Measurements from ENCODE around the gene PLEKHA7. TPM values are rescaled to one million over a fixed set of nuclear protein-coding genes. Genes with fewer than 3 reads are reported as not detected.
A peak's percentile ranks its signal among the peaks of the same experiment; 100 is the strongest.

PLEKHA7 gene
- total RNA-seq, 1 donor from 2014 or later = 4.8 TPM

DNA sequence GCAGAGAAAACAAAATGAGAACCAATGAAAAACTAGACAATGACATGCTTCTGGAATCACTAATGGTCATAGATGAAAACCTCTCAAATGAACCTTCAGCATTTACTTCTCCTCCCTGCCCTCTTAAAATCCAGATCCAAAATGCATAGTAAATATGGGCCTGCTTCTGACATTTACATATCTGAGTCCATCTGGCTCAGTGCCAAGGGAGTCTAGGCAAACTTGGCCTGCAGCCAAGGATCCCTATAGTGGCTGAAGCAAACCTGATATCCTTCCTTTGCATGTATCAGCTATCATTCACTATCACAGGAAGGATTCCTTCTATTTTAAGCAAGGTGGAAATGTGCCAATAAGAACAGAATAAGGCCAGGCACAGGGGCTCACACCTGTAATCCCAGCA lies 170.9 kb downstream of the PLEKHA7 start:
- peak; percentile 13 to 53 for DNase-seq (ENCODE audit: low read depth in 2 of 2)

DNA sequence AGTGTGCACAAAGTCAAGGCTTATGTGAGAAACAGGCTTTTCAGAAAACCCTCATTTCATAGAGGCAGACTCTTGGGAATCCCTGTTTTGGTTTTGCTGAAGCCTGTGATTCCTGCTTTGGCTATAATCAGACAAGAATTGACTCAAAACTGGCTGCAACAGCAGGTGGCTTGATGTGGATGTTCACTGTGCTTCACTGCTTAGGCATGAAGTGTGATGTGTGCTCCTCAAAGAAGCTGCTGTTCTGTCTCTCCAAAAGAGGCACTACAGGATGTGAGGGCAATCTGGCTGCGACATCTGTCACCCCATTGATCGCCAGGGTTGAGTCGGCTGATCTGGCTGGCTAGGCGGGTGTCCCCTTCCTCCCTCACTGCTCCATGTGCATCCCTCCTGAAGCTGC lies 172.2 kb downstream of the PLEKHA7 start:
- DNase-seq (ENCODE audit: low read depth in 2 of 2) = no peak

DNA sequence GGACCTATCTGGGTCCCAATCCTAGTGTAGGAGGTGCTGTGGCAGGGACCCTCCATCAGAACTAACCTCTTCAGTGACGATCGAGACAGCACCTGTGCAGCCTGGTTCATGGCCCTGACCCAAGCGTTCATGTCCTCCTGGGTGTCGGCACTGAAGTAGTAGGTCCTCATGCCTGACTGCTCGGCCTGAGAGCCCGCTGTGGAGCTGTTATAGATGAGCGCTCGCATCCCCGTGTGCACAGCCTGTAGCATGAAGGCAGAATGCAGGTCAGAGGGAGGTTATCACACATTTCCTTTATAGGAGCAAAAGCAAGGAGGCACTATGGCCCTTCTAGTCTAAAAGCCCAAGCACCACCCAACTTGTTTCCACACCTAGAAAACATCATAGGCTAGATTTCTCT lies 172.7 kb downstream of the PLEKHA7 start:
- no peak for DNase-seq (ENCODE audit: low read depth in 2 of 2)

- DNase-seq (ENCODE audit: low read depth in 2 of 2) = no peak
Measured at GRCh38 chr11:16840951-16841350, 173.3 kb downstream of the PLEKHA7 start.

DNA sequence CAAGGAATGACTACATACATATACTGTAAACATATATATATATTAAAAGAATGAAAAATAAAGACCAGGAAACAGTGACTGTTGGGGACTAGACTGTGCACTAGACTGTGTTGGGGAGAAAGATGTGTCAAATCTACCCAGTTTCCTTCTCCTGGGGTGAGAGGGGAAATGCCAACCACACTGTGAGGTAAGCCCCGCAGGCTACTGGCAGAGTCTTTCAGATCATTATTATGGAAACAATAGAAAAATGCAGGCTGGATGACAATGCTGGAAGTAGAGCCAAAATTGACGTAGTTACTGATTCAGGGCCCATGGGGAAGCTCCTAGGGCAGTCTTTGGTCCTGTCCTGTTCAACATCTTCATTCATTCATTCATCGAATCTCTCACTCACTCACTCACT lies 174.4 kb downstream of the PLEKHA7 start:
- peak; percentile 41 to 78 for DNase-seq (ENCODE audit: low read depth in 2 of 2)

DNA sequence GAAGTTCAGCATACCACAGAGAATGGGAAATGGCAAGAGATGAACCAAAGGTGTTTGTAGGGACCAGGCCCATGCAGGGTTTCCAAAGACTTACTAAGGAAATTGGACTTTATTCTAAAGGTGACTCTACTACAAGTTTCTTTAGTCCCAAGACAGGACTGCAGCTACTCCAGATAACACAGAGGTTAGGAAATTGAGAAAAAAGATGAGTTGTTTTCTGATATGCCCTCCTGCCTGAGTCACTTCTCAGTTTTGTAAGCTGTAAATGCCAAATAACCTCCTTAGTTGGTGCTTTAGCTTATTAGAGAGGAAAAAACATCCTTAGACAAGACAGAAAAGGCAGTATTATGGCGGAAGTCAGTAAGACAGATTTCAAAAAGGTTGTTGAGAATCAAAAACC lies 179.8 kb downstream of the PLEKHA7 start:
- DNase-seq (ENCODE audit: low read depth in 2 of 2) = no peak

DNA sequence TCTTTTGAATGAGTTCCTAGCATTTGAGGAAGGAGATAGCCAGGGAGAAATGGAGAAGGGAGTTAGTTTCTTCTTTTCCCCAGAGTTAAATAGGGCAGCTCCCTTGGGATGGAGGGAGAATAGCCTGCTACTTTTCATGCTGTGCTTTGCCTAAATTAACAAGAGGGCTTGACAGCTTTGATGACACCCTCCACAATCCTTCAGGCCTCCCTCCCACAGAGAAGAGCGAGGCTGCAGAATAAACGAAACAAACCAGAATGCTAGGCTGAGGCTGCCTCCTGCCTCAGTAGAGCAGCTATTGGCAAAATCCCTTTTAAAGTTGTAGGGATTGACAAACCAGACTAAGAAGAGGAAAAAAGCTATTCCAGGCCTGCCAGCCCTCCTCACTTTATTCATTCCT lies 181.2 kb downstream of the PLEKHA7 start:
- DNase-seq (ENCODE audit: low read depth in 2 of 2) = no peak

- no peak for DNase-seq (ENCODE audit: low read depth in 2 of 2)
Measured at GRCh38 chr11:16832193-16832539, 182.0 kb downstream of the PLEKHA7 start.

GRCh38 chr11:16831316-16832192 lies 182.7 kb downstream of the PLEKHA7 start:
- peak in 1 of 2 donors; percentile 37 for DNase-seq (ENCODE audit: low read depth in 2 of 2)

- no peak for DNase-seq (ENCODE audit: low read depth in 2 of 2)
Measured at GRCh38 chr11:16827139-16827538, 187.1 kb downstream of the PLEKHA7 start.

DNA sequence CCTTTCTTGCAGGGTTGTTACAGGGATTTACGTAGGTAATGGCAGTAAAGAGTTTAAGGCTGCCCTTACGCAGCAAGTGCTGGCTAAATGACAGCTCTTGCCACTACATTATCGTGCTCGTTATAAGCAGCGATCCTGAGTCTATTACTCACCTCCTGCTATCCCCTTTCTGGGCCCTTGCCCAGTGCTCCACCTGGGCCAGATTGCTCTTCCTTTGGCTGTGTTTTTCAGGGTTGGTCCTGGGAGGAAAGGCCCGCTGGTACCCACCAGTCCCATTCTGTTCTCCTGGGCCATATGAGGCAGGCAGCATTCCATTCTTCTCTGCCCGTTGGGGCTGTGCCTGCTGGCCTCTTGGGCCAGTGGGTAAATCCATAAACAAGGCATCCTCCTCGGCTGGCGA lies 188.2 kb downstream of the PLEKHA7 start:
- DNase-seq (ENCODE audit: low read depth in 2 of 2) = no peak

DNA sequence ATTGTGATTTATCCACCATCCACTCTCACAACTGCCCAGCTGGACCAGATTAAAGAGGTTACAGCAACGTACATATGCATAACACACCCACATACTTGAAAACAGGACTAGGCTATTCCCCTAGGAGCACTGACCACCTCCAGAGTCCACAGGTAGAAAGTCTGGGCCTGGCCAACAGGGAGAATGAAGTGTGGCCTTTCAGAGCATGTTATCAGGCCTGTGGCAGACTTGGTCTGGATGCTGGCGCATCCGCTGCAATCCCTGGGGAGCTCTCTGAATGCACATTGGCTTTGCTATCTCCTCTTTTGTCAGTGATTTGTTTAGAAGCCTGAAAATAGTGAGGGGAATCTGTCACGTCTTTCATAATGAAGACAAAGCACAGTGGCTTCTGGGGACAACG lies 189.1 kb downstream of the PLEKHA7 start:
- no peak for DNase-seq (ENCODE audit: low read depth in 2 of 2)

DNA sequence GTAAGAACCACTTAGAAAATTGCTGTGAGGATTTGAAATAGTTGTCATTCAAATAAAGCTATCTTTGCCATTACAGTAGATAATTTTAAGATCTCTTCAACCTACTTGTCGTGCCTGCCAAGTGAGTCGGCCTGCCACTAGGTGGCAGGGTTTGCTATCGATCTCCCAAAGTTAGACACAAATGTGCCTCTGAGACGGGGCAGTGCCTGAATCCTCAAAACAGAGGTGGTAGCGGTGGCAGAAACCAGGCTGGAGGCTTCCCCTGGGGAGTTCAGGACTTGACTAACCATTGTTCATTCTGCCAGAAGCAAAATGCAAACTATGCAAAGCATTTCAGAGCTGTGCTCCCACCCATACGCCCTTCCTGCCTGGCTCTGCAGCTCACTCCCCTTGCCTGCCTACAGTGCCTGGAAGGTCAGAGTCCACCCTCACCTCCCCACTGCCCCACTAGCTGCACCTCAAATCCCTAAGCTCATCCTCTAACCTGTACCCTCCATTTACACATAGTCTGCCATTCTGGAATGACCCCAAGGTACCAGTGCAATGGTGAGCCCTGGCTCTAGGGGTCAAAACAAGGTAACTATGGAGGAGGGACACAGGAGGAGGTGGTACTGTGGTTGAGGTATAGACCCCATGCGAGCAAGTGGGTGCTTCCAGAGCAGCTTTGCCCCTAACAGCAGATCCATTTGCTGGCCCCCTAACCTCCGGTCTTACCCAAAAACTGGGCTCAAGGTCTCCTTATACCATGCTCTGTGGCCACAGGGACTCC lies 193.7 kb downstream of the PLEKHA7 start:
- DNase-seq (ENCODE audit: low read depth in 2 of 2) = peak; percentile 76 to 83

GRCh38 chr11:16818284-16818683 lies 195.9 kb downstream of the PLEKHA7 start:
- DNase-seq (ENCODE audit: low read depth in 2 of 2) = peak in 1 of 2 donors; percentile 37

- DNase-seq (ENCODE audit: low read depth in 2 of 2) = no peak
Measured at GRCh38 chr11:16817351-16817750, 196.9 kb downstream of the PLEKHA7 start.

DNA sequence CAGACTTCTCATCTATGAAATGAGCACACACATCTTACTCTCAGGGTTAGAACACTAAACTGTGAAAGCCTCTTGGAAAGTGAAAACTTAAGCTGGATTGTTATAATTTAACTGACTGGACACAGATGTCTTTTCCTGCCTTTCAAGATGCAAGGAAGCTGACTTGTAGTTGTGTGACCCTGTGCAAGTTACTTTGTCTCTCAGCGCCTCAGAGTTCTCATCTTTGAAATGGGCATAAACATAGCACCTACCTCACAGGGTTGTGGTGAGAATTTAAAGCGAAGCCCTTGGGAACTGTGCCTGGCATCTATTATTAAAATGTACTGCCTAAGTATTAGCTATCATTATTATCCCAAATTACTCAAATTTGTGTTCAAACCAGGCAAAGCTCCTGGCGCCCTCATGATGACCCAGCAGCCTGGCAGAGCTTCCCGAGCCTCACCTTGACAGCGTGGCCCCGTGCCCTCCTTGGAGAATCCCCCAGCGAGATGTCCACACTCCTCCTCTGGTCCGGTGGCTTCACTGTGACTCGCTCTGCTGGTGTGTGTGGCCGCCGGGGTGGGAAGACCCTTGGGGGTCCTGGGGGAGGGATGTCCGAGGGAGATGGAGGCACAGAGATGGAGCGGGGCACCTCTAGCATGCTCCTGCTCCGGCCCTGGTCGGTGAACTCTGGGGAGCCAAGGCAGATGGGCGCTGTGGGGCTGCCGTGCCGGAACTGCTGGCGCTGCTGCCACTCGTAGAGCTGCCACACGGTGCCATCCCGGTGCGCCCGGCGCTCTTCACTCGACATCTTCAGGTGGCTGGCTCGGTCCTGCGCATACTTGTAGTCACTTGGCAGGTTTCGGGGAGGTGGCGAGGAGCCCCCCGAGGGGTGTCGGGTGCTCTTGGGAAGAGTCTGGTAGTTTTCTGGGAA lies 197.6 kb downstream of the PLEKHA7 start:
- DNase-seq (ENCODE audit: low read depth in 2 of 2) = no peak

DNA sequence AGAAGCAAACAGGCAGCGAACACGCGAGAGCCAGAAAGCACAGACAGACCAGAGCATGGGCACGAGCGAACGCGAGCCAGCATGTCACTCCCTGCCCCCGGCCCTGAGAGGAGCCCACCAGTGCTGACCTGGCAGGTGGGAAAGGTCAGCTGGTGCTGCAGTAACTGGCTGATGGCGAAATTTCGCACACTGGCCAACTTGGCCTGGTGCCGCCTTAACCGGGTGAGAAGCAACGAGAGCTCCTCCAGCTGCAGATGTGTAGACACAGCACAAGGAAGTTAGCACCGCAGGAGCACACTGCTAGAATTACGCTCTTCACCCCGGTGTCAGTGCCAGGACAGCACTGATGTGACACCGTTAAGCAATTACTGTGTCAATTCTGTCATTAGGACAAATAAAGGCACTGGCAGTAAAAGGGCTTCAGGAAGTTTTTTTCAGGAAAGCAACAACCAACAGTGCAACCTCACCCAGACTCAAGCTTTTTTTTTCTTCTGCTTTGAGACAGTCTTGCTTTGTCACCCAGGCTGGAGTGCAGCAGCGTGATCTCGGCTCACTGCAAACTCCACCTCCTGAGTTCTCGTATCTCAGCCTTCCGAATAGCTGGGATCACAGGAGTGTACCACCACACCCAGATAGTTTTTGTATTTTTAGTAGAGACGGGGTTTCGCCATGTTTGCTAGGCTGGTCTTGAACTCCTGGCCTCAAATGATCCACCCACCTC lies 199.0 kb downstream of the PLEKHA7 start:
- no peak for DNase-seq (ENCODE audit: low read depth in 2 of 2)

GRCh38 chr11:16814410-16815046 lies 199.7 kb downstream of the PLEKHA7 start:
- no peak for DNase-seq (ENCODE audit: low read depth in 2 of 2)

- DNase-seq (ENCODE audit: low read depth in 2 of 2) = no peak
Measured at GRCh38 chr11:16813126-16813525, 201.1 kb downstream of the PLEKHA7 start.

GRCh38 chr11:16812274-16812673 lies 201.9 kb downstream of the PLEKHA7 start:
- DNase-seq (ENCODE audit: low read depth in 2 of 2) = no peak

Data from lung microvascular endothelial cell (primary cell).